NCI-H2171 (cell line): ENCODE results near the gene PILRA.
"Not testable (repeated sequence)": the region's sequence is repeated elsewhere in the genome, so short reads cannot be mapped to it uniquely, and the experiment has no call there.

Source experiments
- DNase-seq: peaks from one replicate; lab custom pipeline; 2025; lab: John Stamatoyannopoulos, UW

The PILRA gene

GRCh38 chr7:100373261-100373831 lies at the start of gene PILRA:
Gene PILRA, plus strand, starts transcription at chr7:100373487. Its CDS starts 170 bp downstream, at chr7:100373657.
- DNase-seq, result no peak

GRCh38 chr7:100324194-100324593 lies 49.1 kb upstream of the PILRA start:
- DNase-seq, result not testable (repeated sequence)

GRCh38 chr7:100325671-100326070 lies 47.6 kb upstream of the PILRA start:
- DNase-seq, result not testable (repeated sequence)

- DNase-seq, result not testable (repeated sequence)
Measured at GRCh38 chr7:100326914-100327313, 46.4 kb upstream of the PILRA start.

DNA sequence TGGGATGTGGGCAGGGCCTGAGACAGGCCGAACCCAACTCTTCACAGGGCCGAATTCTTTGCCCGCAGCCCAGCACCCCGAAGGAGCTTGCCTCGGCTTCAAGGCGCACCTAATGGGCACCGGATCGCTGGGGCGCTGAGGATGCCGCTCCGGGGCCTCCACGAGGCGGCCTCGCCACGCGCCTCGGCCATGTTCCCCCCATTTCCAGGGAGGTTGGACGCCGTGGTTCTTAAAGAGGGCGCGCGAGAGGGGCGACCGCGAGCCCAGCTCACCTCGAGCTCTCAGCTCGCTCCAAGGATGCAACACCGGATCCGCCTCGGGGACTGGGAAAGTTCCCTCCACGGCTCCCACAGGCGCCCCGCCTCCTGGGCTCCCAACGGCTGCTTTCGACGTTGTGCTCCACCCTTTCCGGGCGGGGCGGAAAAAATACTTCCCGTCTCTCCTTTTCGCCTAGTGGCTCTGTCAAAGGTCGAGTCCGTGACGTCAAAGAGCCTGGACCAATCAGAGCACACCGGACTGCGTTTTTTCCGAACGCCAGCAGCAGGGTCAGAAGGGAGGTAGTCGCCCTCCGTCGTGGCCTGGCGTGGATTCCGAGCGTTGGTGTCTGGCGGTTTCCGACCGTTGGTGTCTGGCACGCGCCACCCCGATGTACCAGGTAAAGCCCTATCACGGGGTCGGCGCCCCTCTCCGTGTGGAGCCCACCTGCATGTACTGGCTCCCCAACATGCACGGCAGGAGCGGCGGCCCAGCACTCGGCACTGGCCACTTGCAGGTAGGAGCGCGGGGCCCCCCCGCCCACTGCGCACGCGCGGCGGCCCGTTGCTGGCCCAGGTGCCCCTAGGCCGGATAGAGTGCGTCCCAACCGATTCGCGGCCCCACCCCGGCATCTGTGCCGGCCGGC lies 37.5 kb upstream of the PILRA start:
- peak; percentile 82 for DNase-seq

DNA sequence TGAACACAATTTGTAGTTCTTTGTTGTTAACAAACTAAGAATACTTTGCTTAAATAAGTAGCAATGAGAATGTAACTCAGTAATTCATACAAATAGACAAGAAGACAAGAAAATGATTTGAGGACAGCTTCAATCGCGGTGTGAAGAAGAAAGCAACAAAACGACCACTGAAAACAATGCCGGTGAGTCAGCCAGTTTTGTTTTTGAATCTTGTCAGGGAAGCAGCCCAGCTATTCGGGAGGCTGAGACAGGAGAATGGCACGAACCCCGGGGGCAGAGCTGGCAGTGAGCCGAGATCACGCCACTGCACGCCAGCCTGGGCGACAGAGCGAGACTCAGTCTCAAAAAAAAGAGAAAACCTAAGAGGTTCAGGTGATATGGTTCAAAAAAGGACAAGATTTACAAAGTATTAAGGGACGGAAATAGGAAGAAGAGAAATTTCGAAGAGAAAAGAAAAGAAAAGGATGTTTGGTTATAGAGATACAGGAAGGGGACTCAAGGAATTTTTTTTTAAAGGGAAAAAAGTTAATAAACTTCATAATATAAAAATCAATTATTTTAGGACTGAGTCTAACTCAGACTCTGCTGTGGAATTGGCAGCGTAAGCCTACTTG lies 35.1 kb upstream of the PILRA start:
- not testable (repeated sequence) for DNase-seq

DNA sequence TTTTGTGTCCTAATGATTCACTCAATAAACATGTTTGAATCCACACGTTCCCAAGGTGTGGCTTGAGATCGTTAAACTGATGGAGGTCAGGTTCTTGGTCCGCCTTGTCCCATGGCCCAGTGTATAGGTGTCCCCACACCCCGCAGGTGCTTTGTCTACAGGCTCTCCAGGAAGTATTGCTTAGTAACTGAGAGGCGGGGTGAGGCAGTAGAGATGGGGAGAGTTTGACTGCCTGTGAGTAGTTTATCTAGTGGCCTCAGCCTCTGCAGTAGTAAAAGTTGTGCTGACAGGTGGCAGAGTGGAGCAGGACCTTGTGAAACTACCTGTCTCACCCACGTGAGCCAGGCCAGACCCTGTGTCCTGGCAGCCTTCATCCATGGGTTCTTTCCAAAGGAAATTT lies 32.0 kb upstream of the PILRA start:
- not testable (repeated sequence) for DNase-seq

- DNase-seq, result no peak
Measured at GRCh38 chr7:100342765-100343164, 30.5 kb upstream of the PILRA start.

GRCh38 chr7:100344124-100344559 lies 29.1 kb upstream of the PILRA start:
- not testable (repeated sequence) for DNase-seq

- not testable (repeated sequence) for DNase-seq
Measured at GRCh38 chr7:100344560-100345287, 28.6 kb upstream of the PILRA start.

DNA sequence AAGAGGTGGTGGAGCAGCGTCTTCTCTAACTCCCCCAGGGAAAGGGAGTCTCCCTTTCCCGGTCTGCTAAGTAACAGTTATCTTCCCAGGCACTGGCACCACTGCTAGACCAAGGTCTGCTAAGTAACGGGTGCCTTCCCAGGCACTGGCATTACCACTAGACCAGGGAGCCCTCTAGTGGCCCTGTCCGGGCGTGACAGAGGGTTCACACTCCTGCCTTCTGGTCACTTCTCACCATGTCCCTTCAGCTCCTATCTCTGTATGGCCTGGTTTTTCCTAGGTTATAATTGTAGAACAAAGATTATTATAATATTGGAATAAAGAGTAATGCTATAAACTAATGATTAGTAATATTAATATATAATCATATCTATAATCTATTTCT lies 28.0 kb upstream of the PILRA start:
- DNase-seq, result not testable (repeated sequence)

- no peak for DNase-seq
Measured at GRCh38 chr7:100346921-100347320, 26.4 kb upstream of the PILRA start.

DNA sequence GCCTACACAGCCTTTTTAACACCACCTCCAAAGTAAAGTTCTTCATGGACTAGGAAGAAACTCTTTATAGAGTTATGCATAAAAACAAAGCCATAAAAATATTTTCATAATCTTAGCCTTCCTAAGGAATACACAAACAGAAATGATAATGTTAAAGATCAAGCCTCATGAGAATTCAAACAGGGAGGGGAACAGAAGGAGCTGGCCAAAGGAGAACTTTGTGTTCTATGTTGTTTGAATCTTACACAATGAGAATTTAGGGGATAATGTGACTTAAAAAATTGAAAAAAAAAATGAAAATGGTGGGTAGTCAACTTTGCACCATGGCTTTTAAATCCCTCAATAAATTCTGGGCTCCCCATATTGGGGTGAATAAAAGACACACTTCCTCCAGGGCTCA lies 24.5 kb upstream of the PILRA start:
- no peak for DNase-seq

DNA sequence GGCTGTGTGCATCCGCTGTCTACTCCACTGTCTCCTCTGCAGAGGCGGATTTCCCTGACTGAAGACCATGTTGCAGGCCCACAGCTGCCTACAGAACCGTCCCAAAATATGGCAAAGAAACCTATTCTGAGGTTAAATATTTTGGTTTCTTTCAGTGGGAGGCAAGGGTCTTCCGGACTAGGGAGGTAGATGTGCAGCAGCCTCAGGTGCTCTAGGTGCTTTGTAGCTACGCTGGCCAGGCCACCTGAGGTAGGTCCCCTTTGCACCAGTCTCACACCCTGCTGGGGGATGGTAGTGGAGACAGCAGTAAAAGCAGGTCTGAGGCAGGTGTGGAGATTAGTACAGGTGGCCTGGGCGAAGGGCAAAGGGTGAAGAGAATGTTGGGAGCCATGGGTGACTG lies 23.5 kb upstream of the PILRA start:
- no peak for DNase-seq

- DNase-seq, result no peak
Measured at GRCh38 chr7:100351657-100352058, 21.6 kb upstream of the PILRA start.

DNA sequence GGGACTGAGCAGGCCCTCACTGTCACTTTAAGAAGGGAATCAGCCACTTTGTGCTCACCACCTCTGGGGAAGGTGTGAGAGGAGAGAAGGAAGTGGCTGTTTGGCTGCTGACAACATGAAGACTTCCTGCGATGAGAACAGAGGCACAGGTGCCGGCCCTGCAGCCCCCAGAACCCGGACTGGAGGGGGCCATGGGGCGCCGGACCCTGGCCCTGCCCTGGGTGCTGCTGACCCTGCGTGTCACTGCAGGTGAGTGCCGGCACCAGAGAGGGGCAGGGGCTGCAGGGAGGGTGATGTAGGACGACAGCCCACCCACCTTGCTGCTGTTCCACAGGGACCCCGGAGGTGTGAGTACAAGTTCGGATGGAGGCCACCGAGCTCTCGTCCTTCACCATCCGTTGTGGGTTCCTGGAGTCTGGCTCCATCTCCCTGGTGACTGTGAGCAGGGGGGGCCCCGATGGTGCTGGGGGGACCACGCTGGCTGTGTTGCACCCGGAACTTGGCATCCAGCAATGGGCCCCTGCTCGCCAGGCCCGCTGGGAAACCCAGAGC lies 21.0 kb upstream of the PILRA start:
- DNase-seq, result not testable (repeated sequence)

- no peak for DNase-seq
Measured at GRCh38 chr7:100352984-100353684, 20.2 kb upstream of the PILRA start.

DNA sequence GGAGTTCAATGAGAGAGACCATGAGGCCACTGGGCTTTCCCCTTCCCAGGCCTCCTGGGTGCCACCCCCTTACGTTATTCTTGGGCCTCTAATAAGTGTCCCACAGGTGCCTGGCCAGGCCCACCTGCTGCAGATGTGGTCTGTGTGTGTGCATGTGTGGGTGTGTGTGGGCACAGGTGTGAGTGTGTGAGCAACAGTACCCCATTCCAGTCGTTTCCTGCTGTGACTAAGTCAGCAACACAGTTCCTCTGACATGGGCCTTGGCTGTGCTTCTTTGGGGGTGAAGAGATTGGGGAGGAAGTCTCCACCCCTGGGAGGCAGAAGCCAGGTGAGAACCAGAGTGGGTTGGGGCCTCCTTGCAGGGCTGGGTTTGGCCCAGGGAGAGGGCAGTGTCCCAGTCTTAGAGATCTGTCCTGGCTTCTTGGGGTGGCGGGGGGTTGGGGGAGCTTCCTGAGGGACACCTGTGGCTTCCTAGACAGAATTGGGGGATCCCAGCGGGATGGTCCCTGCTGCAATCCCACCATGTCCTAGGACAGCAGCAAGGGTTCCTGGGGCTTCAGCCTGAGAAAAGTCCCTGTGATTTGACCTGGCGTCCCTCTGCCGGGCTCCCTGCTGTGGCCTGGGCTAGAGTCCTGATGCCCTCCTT lies 19.5 kb upstream of the PILRA start:
- no peak for DNase-seq

DNA sequence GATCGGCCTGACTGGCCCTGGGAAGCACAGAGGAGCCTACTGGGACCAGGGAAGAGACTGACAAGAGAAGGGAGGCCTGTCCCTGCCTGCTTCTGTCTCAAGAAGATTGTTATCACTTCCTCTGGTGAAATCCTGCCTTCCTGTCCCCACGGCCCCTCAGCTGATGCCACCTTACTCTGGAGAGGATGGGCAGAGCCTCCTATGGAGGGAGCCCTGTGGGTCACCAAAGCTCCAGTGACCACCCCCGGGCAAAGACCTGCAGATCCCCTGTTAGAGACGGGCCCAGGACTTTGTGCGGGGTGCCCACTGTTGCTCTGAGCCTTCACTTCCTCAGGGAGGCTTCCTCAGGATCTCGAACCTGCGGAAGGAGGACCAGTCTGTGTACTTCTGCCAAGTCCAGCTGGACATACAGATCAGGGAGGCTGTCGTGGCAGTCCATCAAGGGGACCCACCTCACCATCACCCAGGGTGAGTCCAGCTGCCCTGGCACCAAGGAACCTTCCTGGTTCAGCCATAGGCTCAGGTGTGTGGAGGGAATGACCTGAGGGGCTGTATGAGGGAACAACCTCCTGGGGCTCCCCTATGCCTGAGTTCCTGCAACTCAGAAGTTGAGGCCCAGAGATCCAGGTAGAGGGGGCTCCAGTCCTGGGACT lies 16.7 kb upstream of the PILRA start:
- DNase-seq, result no peak

- no peak for DNase-seq
Measured at GRCh38 chr7:100357131-100357561, 16.1 kb upstream of the PILRA start.
